Measurements from ENCODE around the gene ARRDC1.
A peak's percentile ranks its signal among the peaks of the same experiment; 100 is the strongest.
"Not testable (repeated sequence)": the region's sequence is repeated elsewhere in the genome, so short reads cannot be mapped to it uniquely, and the experiment has no call there.

ARRDC1 gene

GRCh38 chr9:137605121-137606004 lies at the start of gene ARRDC1:
Gene ARRDC1 (plus strand): TSS chr9:137605686. CDS start chr9:137605718, 32 bp downstream.
- peak; percentile 94 for DNase-seq (ENCODE audit: low spot score)

- DNase-seq (ENCODE audit: low spot score): no peak
Observed at GRCh38 chr9:137556069-137556838, 49.2 kb upstream of the ARRDC1 start.

GRCh38 chr9:137558127-137558526 lies 47.4 kb upstream of the ARRDC1 start:
- no peak for DNase-seq (ENCODE audit: low spot score)

- DNase-seq (ENCODE audit: low spot score): no peak
Observed at GRCh38 chr9:137564134-137564533, 41.4 kb upstream of the ARRDC1 start.

GRCh38 chr9:137564817-137565411 lies 40.6 kb upstream of the ARRDC1 start:
- DNase-seq (ENCODE audit: low spot score): no peak

GRCh38 chr9:137568445-137568844 lies 37.0 kb upstream of the ARRDC1 start:
- DNase-seq (ENCODE audit: low spot score): not testable (repeated sequence)

GRCh38 chr9:137569609-137570203 lies 35.8 kb upstream of the ARRDC1 start:
- no peak for DNase-seq (ENCODE audit: low spot score)

- DNase-seq (ENCODE audit: low spot score): no peak
Observed at GRCh38 chr9:137570566-137570965, 34.9 kb upstream of the ARRDC1 start.

GRCh38 chr9:137574192-137574591 lies 31.3 kb upstream of the ARRDC1 start:
- no peak for DNase-seq (ENCODE audit: low spot score)

GRCh38 chr9:137575364-137575715 lies 30.1 kb upstream of the ARRDC1 start:
- DNase-seq (ENCODE audit: low spot score): no peak

- DNase-seq (ENCODE audit: low spot score): no peak
Observed at GRCh38 chr9:137575716-137576411, 29.6 kb upstream of the ARRDC1 start.

GRCh38 chr9:137578518-137579258 lies 26.8 kb upstream of the ARRDC1 start, which contains the start of gene DPH7:
Gene DPH7 (minus strand): TSS chr9:137578925. CDS start chr9:137578777, 148 bp downstream.
- peak; percentile 88 for DNase-seq (ENCODE audit: low spot score)

GRCh38 chr9:137579259-137579604 lies 26.3 kb upstream of the ARRDC1 start:
- DNase-seq (ENCODE audit: low spot score): no peak

GRCh38 chr9:137580209-137580953 lies 25.1 kb upstream of the ARRDC1 start:
- no peak for DNase-seq (ENCODE audit: low spot score)

- DNase-seq (ENCODE audit: low spot score): no peak
Observed at GRCh38 chr9:137580954-137581322, 24.5 kb upstream of the ARRDC1 start.

GRCh38 chr9:137581361-137582285 lies 23.9 kb upstream of the ARRDC1 start:
- no peak for DNase-seq (ENCODE audit: low spot score)

GRCh38 chr9:137582286-137582860 lies 23.1 kb upstream of the ARRDC1 start:
- DNase-seq (ENCODE audit: low spot score): no peak

GRCh38 chr9:137583347-137583746 lies 22.1 kb upstream of the ARRDC1 start:
- DNase-seq (ENCODE audit: low spot score): no peak

- DNase-seq (ENCODE audit: low spot score): no peak
Observed at GRCh38 chr9:137583957-137584356, 21.5 kb upstream of the ARRDC1 start.
